GM12891 (cell line): ENCODE data around the gene USP32.

ENCODE experiments used
- DNase-seq: peaks from one replicate; pipeline ENCODE4 v3.0.0; 2011; ENCODE audit warnings: low spot score; ENCODE audit not compliant: insufficient read length
- FAIRE-seq: peaks from 2 replicates; lab custom pipeline; 2011; peaks lifted over from hg19 to GRCh38; lab: Jason Lieb, UNC
- PAX5 ChIP-seq: IDR thresholded peaks from 2 replicates; pipeline ENCODE4 v1.6.1; 2011; ENCODE audit warnings: low read length, moderate library complexity, mild to moderate bottlenecking; ENCODE audit not compliant: insufficient read depth, severe bottlenecking
- POLR2A ChIP-seq: IDR thresholded peaks from 2 replicates; pipeline ENCODE4 v1.6.1; 2011; ENCODE audit warnings: low read depth, low read length, control low read depth
- POLR2AphosphoS5 ChIP-seq: IDR thresholded peaks from 2 replicates; pipeline ENCODE4 v1.6.1; 2011; ENCODE audit warnings: low read depth, low read length, control low read depth
- POU2F2 ChIP-seq: IDR thresholded peaks from 2 replicates; pipeline ENCODE4 v1.6.1; 2011; ENCODE audit warnings: low read depth, mild to moderate bottlenecking, control low read depth, low read length, moderate library complexity
- SPI1 ChIP-seq: IDR thresholded peaks from 2 replicates; pipeline ENCODE4 v1.6.1; 2011; ENCODE audit warnings: low read depth, low read length, control low read depth
- TAF1 ChIP-seq: IDR thresholded peaks from 2 replicates; pipeline ENCODE4 v1.6.1; 2011; ENCODE audit warnings: low read depth, low read length, control low read depth

The USP32 gene

DNA sequence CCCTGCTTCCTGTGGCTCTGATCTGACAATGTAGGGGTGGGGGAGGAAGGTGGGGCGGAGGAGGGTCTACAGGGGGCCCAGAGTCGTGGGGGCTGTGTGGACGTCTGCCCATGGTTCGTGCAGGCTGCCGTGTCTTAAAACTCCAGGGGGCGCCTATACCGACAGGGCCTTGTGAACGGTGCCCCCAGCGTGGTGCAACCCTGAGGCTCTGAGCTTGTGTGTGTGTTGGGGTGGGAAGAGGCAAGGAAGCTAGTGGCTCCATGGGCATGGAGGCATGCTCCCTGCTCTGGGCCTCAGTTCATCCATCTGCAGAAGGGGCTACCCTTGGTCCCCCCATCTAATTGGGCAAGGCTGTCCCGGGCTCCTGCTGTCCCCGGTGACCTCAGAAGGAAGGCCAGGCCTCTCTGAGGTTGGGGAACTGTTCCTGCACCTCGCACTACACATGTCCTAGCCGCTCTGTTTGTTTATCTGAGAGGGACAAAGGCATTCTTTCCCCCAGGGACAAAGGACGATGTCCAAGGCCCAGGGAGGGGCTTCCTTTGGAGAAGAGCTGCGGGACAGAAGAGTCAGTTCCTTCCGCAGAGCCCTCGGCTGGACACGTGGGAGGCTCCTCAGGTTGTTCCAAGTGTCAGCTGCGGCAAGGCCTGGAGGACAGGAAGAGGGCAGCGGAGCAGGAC is 228.7 kb downstream of the USP32 start:
- DNase-seq (no peak), FAIRE-seq (no peak)
- TF ChIP-seq TAF1 (no peak), POLR2AphosphoS5 (no peak), SPI1 (no peak), POU2F2 (no peak), PAX5 (no peak), POLR2A (no peak)

DNA sequence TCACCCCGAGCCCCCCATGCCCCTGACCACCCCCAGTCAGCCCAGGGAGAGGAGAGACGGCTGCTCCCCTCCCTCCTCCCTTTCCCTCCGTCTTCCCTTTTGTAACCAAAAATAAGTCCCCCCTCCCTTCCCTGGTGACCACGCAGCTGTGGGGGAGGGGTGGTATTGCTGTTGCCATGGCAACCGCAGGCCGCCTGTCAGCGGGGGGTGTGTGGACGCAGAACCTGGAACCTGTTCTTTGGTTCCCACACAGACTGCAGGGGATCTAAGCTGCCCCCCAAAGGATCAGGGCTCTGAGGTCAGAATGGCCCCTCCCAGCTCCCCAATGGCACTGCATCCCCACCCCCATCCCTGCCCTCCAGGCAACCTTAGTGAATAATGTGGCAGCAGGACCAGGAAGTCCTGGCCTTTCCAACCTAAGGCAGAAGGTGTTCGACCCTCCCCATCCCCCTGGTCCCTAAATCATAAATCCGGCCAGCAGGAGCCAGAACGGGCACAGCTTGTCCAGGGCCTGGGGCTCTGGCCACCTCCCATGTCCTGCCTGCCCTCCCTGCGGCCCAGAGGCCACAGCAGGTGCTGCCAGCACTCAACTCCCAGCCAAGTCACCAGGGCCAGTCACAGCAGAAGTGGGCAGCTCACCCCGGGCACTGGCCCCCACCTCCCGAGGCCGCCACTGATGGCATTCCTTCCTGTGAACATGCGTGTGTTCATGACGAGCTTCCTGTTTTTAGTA is 230.2 kb downstream of the USP32 start:
- FAIRE-seq (no peak), DNase-seq (no peak)
- TF ChIP-seq POLR2AphosphoS5 (no peak), SPI1 (no peak), POLR2A (no peak), POU2F2 (no peak), TAF1 (no peak), PAX5 (no peak)

DNA sequence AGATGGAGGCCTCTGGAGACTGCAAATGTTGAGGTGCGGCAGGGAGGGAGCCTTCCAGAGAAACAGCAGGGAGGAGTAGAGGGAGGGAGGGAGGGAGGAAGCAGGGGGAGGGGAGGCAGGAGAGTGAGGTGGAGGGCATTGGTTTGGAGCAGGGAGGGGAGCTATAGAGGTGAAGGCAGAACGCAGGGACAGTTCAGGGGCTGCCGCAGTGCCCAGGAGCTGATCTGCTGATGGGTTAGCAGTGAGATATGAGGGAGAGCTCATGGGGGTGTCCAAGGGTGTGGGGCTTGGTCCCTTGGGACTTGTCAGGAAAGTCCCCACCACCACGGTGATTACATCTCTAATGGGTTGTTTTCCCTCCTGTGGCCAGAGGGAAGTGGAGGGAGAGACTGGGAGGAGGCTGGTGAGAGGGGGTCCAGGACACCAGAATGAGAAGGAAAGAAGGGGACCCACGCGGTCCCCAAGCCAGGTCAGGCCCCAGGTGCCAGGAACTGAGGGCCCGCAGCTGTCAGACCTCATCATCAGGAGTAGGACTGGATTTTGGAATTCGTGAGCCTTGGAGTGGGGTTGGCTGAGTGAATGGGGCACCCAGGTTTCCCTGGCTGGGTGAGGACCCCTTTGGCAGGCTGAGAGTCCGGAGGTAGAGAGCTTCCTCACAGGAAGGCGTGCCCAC is 231.0 kb downstream of the USP32 start:
- FAIRE-seq (no peak), DNase-seq (no peak)
- TF ChIP-seq PAX5: no peak
- TF ChIP-seq POLR2AphosphoS5: no peak
- no peak for TF ChIP-seq POLR2A
- TF ChIP-seq POU2F2: no peak
- no peak for TF ChIP-seq SPI1
- TF ChIP-seq TAF1: no peak

DNA sequence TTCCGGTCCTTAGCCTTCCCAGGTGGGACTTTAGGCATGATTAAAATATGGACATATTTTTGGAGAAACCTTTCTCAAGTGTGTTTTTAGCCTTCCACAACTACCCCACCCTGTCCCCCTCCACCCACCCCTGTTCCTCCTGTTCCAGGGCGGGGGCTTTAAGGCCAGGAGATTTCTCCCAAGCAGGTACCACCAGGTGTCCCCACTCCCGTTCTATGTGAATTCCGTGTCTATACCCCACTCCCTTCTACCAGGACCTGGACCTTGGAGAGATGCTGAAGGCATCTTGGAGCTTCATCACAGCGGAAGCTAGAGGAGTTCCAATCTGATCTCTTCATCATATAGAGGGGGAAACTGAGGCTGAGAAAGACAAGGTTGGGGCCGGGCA is 232.5 kb downstream of the USP32 start:
- FAIRE-seq: no peak
- TF ChIP-seq POU2F2: no peak
- no peak for TF ChIP-seq POLR2A
- TF ChIP-seq TAF1: no peak
- TF ChIP-seq POLR2AphosphoS5: no peak
- TF ChIP-seq PAX5: no peak
- no peak for TF ChIP-seq SPI1
- DNase-seq: no peak

DNA sequence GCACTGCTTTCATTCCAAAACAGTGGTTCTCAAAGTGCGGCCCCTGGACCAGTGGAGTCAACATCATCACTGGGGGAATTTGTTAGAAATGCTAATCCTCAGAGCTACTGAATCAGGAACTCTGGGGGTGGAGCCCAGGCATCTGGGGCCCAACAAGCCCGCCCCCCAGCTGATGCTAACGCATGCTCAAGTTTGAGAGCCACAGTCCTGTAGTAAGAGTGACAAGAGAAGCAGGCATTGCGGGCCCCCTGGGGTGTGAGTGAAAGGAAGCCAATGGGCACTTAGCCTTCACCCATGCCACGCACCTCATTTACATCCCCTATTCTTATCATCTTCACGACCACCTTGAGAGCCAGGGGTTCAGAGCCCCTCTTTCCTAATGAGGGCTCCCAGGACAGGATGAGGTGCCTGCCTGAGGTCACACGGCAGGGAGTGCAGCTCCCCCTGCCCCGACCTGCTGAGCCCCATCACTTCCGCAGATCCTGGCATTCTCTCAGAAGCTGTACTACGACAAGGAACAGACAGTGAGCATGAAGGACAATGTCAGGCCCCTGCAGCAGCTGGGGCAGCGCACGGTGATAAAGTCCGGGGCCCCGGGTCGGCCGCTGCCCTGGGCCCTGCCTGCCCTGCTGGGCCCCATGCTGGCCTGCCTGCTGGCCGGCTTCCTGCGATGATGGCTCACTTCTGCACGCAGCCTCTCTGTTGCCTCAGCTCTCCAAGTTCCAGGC is 233.0 kb downstream of the USP32 start:
- DNase-seq (no peak), FAIRE-seq (no peak)
- TF ChIP-seq PAX5 (no peak), TAF1 (no peak), POLR2A (no peak), POU2F2 (no peak), SPI1 (no peak), POLR2AphosphoS5 (no peak)

DNA sequence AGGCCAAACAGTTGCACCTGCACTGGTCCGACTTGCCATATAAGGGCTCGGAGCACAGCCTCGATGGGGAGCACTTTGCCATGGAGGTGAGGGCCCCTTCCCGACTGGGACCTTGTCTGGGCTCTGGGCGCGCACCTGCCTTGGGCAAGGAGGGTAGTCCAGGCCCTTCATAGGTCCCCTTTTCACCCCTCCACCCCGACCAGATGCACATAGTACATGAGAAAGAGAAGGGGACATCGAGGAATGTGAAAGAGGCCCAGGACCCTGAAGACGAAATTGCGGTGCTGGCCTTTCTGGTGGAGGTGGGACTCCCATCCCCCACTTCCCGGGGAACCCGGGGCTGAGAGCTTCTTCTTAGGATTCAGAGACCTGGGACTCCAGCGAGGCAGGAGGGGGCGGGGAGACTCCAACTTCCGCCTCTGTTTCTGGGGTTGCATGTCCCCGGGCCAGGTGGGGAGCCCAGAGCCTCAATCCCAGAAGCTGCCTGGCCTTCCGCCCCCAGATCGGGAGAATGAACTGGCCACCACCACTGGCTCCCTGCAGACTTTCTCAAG is 234.4 kb downstream of the USP32 start:
- no peak for TF ChIP-seq POLR2A
- no peak for TF ChIP-seq PAX5
- no peak for TF ChIP-seq SPI1
- TF ChIP-seq POU2F2: no peak
- TF ChIP-seq POLR2AphosphoS5: no peak
- TF ChIP-seq TAF1: no peak
- DNase-seq: no peak
- no peak for FAIRE-seq

DNA sequence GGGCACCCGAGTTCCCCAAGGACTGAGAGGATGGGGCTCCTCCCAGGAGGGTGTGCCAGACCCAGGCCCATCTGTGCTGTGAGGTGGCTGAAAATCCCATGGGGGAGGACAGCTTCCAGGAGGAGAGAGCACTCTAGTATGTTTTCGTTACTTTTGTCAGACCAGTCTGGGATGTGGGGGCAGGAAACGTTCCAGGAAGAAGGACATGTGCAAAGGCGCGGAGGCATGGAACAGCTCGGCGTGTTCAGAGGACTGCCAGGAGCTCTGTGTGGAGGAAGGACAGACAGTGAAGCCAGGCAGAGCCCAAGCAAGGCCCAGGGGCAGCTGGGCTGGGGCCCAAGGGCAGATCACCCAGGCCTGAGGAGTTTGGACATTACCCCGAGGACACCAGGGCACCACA is 235.2 kb downstream of the USP32 start:
- DNase-seq: no peak
- TF ChIP-seq SPI1: no peak
- TF ChIP-seq POLR2AphosphoS5: no peak
- no peak for TF ChIP-seq POLR2A
- TF ChIP-seq TAF1: no peak
- TF ChIP-seq POU2F2: no peak
- no peak for TF ChIP-seq PAX5
- no peak for FAIRE-seq

DNA sequence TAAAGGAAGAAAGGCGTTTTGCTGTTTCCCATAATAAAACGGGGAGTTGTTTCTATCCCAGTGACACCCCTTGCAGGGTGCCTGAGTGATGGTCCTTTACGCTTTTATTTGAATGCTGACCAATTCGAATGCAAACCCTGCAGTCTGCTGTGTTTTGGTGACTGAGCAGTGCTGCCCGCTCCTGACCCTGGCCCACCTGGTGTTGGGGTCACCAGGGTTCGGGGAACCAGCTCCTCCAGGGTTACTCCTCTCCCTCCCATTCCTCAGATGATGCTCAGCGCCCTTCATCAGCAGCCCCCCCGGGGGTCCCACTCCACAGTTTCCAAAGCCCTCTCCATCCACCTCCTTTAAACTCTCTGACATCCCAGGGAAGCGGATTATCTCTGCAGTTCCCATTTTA is 236.1 kb downstream of the USP32 start:
- no peak for TF ChIP-seq POU2F2
- TF ChIP-seq PAX5: no peak
- no peak for TF ChIP-seq TAF1
- TF ChIP-seq SPI1: no peak
- TF ChIP-seq POLR2A: no peak
- no peak for TF ChIP-seq POLR2AphosphoS5
- DNase-seq (no peak), FAIRE-seq (no peak)
